ENCODE data around the gene ST6GAL2.

The ST6GAL2 gene

GRCh38 chr2:106816974-106817373 is 69.0 kb downstream of the ST6GAL2 start:
- Mint-ChIP-seq H3K36me3 (no peaks in the 10 kb centered on the region), H3K27me3 (peaks cover 3% of the 10 kb centered on the region), H3K4me1 (ENCODE audit: low read depth) (no peaks in the 10 kb centered on the region)

GRCh38 chr2:106812841-106813240 is 73.1 kb downstream of the ST6GAL2 start:
- no peaks in the 10 kb centered on the region for H3K9me3 Mint-ChIP-seq (ENCODE audit: low read depth)
- peaks cover 5% of the 10 kb centered on the region for H3K27me3 Mint-ChIP-seq
- H3K4me1 Mint-ChIP-seq (ENCODE audit: low read depth), result no peaks in the 10 kb centered on the region
- no peak overlapping the region for H3K4me3 Mint-ChIP-seq
- no peaks in the 10 kb centered on the region for H3K36me3 Mint-ChIP-seq
- no peak overlapping the region for H3K27ac Mint-ChIP-seq

More at GRCh38 chr2:106816974-106817373, 69.0 kb downstream of the ST6GAL2 start:
- Mint-ChIP-seq H3K27ac (no peak overlapping the region), H3K9me3 (ENCODE audit: low read depth) (no peaks in the 10 kb centered on the region), H3K4me3 (no peak overlapping the region)

- Mint-ChIP-seq H3K27me3 (peaks cover 5% of the 10 kb centered on the region), H3K9me3 (ENCODE audit: low read depth) (no peaks in the 10 kb centered on the region), H3K4me1 (ENCODE audit: low read depth) (no peaks in the 10 kb centered on the region), H3K4me3 (no peak overlapping the region), H3K27ac (no peak overlapping the region), H3K36me3 (no peaks in the 10 kb centered on the region)
Observed at GRCh38 chr2:106812383-106812782, 73.6 kb downstream of the ST6GAL2 start.

- Mint-ChIP-seq H3K36me3 (no peaks in the 10 kb centered on the region), H3K9me3 (ENCODE audit: low read depth) (no peaks in the 10 kb centered on the region), H3K27me3 (no peaks in the 10 kb centered on the region), H3K4me3 (no peak overlapping the region), H3K4me1 (ENCODE audit: low read depth) (no peaks in the 10 kb centered on the region), H3K27ac (no peak overlapping the region)
Observed at GRCh38 chr2:106805716-106806115, 80.3 kb downstream of the ST6GAL2 start.

GRCh38 chr2:106804161-106804560 is 81.8 kb downstream of the ST6GAL2 start:
- H3K27ac Mint-ChIP-seq, result no peak overlapping the region
- no peak overlapping the region for H3K4me3 Mint-ChIP-seq
- no peaks in the 10 kb centered on the region for H3K36me3 Mint-ChIP-seq
- no peaks in the 10 kb centered on the region for H3K4me1 Mint-ChIP-seq (ENCODE audit: low read depth)
- no peaks in the 10 kb centered on the region for H3K9me3 Mint-ChIP-seq (ENCODE audit: low read depth)
- H3K27me3 Mint-ChIP-seq, result no peaks in the 10 kb centered on the region

- no peaks in the 10 kb centered on the region for H3K9me3 Mint-ChIP-seq (ENCODE audit: low read depth)
- H3K27me3 Mint-ChIP-seq, result peaks cover 3% of the 10 kb centered on the region
- H3K36me3 Mint-ChIP-seq, result no peaks in the 10 kb centered on the region
- H3K4me3 Mint-ChIP-seq, result no peak overlapping the region
- no peak overlapping the region for H3K27ac Mint-ChIP-seq
- H3K4me1 Mint-ChIP-seq (ENCODE audit: low read depth), result no peaks in the 10 kb centered on the region
Observed at GRCh38 chr2:106800976-106801655, 84.9 kb downstream of the ST6GAL2 start.

GRCh38 chr2:106800180-106800579 is 85.8 kb downstream of the ST6GAL2 start:
- Mint-ChIP-seq H3K36me3 (no peaks in the 10 kb centered on the region), H3K4me3 (no peak overlapping the region), H3K27ac (no peak overlapping the region), H3K27me3 (peaks cover 3% of the 10 kb centered on the region), H3K9me3 (ENCODE audit: low read depth) (no peaks in the 10 kb centered on the region), H3K4me1 (ENCODE audit: low read depth) (no peaks in the 10 kb centered on the region)

- H3K27me3 Mint-ChIP-seq, result peaks cover 5% of the 10 kb centered on the region
Observed at GRCh38 chr2:106798826-106799552, 87.0 kb downstream of the ST6GAL2 start.

GRCh38 chr2:106797494-106797893 is 88.5 kb downstream of the ST6GAL2 start:
- Mint-ChIP-seq H3K4me3 (no peak overlapping the region), H3K9me3 (ENCODE audit: low read depth) (no peaks in the 10 kb centered on the region)

More at GRCh38 chr2:106798826-106799552, 87.0 kb downstream of the ST6GAL2 start:
- no peaks in the 10 kb centered on the region for H3K4me1 Mint-ChIP-seq (ENCODE audit: low read depth)
- H3K4me3 Mint-ChIP-seq, result no peak overlapping the region
- no peak overlapping the region for H3K27ac Mint-ChIP-seq
- H3K9me3 Mint-ChIP-seq (ENCODE audit: low read depth), result no peaks in the 10 kb centered on the region
- H3K36me3 Mint-ChIP-seq, result no peaks in the 10 kb centered on the region

GRCh38 chr2:106792671-106793070 is 93.3 kb downstream of the ST6GAL2 start:
- no peaks in the 10 kb centered on the region for H3K4me1 Mint-ChIP-seq (ENCODE audit: low read depth)
- no peaks in the 10 kb centered on the region for H3K9me3 Mint-ChIP-seq (ENCODE audit: low read depth)

More at GRCh38 chr2:106797494-106797893, 88.5 kb downstream of the ST6GAL2 start:
- Mint-ChIP-seq H3K27ac (no peak overlapping the region), H3K4me1 (ENCODE audit: low read depth) (no peaks in the 10 kb centered on the region), H3K36me3 (no peaks in the 10 kb centered on the region), H3K27me3 (peaks cover 9% of the 10 kb centered on the region)

GRCh38 chr2:106789185-106789584 is 96.8 kb downstream of the ST6GAL2 start:
- Mint-ChIP-seq H3K4me1 (ENCODE audit: low read depth) (no peaks in the 10 kb centered on the region), H3K27me3 (peaks cover 9% of the 10 kb centered on the region), H3K4me3 (no peak overlapping the region), H3K9me3 (ENCODE audit: low read depth) (no peaks in the 10 kb centered on the region), H3K36me3 (no peaks in the 10 kb centered on the region), H3K27ac (no peak overlapping the region)

More at GRCh38 chr2:106792671-106793070, 93.3 kb downstream of the ST6GAL2 start:
- Mint-ChIP-seq H3K27me3 (peaks cover 9% of the 10 kb centered on the region), H3K36me3 (no peaks in the 10 kb centered on the region), H3K27ac (no peak overlapping the region), H3K4me3 (no peak overlapping the region)

GRCh38 chr2:106782681-106783080 is 103.3 kb downstream of the ST6GAL2 start:
- Mint-ChIP-seq H3K4me3 (no peak overlapping the region), H3K27me3 (peaks cover 15% of the 10 kb centered on the region), H3K27ac (no peak overlapping the region), H3K36me3 (no peaks in the 10 kb centered on the region), H3K4me1 (ENCODE audit: low read depth) (no peaks in the 10 kb centered on the region), H3K9me3 (ENCODE audit: low read depth) (peaks cover 6% of the 10 kb centered on the region)

- Mint-ChIP-seq H3K9me3 (ENCODE audit: low read depth) (peaks cover 6% of the 10 kb centered on the region), H3K27me3 (peaks cover 15% of the 10 kb centered on the region), H3K4me3 (no peak overlapping the region), H3K4me1 (ENCODE audit: low read depth) (no peaks in the 10 kb centered on the region), H3K27ac (no peak overlapping the region), H3K36me3 (no peaks in the 10 kb centered on the region)
Observed at GRCh38 chr2:106781196-106781595, 104.8 kb downstream of the ST6GAL2 start.

- H3K27ac Mint-ChIP-seq, result no peak overlapping the region
- H3K4me3 Mint-ChIP-seq, result no peak overlapping the region
- H3K4me1 Mint-ChIP-seq (ENCODE audit: low read depth), result no peaks in the 10 kb centered on the region
- no peaks in the 10 kb centered on the region for H3K9me3 Mint-ChIP-seq (ENCODE audit: low read depth)
- H3K36me3 Mint-ChIP-seq, result no peaks in the 10 kb centered on the region
- peaks cover 6% of the 10 kb centered on the region for H3K27me3 Mint-ChIP-seq
Observed at GRCh38 chr2:106771811-106772210, 114.2 kb downstream of the ST6GAL2 start.

GRCh38 chr2:106770986-106771385 is 115.0 kb downstream of the ST6GAL2 start:
- no peaks in the 10 kb centered on the region for H3K36me3 Mint-ChIP-seq
- no peak overlapping the region for H3K27ac Mint-ChIP-seq
- H3K9me3 Mint-ChIP-seq (ENCODE audit: low read depth), result no peaks in the 10 kb centered on the region
- peaks cover 5% of the 10 kb centered on the region for H3K27me3 Mint-ChIP-seq
- H3K4me3 Mint-ChIP-seq, result no peak overlapping the region
- no peaks in the 10 kb centered on the region for H3K4me1 Mint-ChIP-seq (ENCODE audit: low read depth)

All from activated naive CD8-positive, alpha-beta T cell (primary cell).